ENCODE results near the gene BAIAP2L1.
A peak's percentile ranks its signal among the peaks of the same experiment; 100 is the strongest.

Gene BAIAP2L1

GRCh38 chr7:98288064-98288823, 112.6 kb downstream of the BAIAP2L1 start:
- Histone ChIP-seq H3K9me3 (ENCODE audit: control insufficient read depth, insufficient read depth, low read depth, low read length) (no peaks in the 10 kb centered on the region), H3K4me3 (ENCODE audit: low read depth, low read length) (no peak overlapping the region), H3K4me1 (ENCODE audit: control insufficient read depth, insufficient read depth, low read length) (no peaks in the 10 kb centered on the region), H3K27ac (ENCODE audit: extremely low read depth, low read depth, low read length) (no peak overlapping the region), H3K36me3 (ENCODE audit: control insufficient read depth in 2 of 2, insufficient read depth in 1 of 2, low read length in 2 of 2) (peaks cover 4 to 66% of the 10 kb centered on the region in 2 experiments)
- CTCF ChIA-PET: interaction anchor here (0.5 to 0.6 kb wide), 2 partner anchors 145 to 208 kb away, joined by 3 to 7 read pairs; no protein-coding TSS in a partner anchor
- POLR2A ChIA-PET: interaction anchor here (0.5 kb wide), 1 partner anchor 127 kb away, joined by 3 read pairs; no protein-coding TSS in a partner anchor
- no peak for TF ChIP-seq ZBTB10 (tag by site-specific recombination; IDR thresholded peaks at IDR 0.05)
- peak; percentile 95 for TF ChIP-seq ZNF239 (tag by site-specific recombination; IDR thresholded peaks at IDR 0.05)

- Histone ChIP-seq H3K27ac (ENCODE audit: extremely low read depth, low read depth, low read length) (peak overlapping the region; percentile 17; the same call in 1 of the 2 replicates), H3K36me3 (ENCODE audit: control insufficient read depth in 2 of 2, insufficient read depth in 1 of 2, low read length in 2 of 2) (peaks cover 4 to 62% of the 10 kb centered on the region in 2 experiments), H3K9me3 (ENCODE audit: control insufficient read depth, insufficient read depth, low read depth, low read length) (no peaks in the 10 kb centered on the region), H3K4me1 (ENCODE audit: control insufficient read depth, insufficient read depth, low read length) (peaks cover 6% of the 10 kb centered on the region), H3K4me3 (ENCODE audit: low read depth, low read length) (no peak overlapping the region)
- ChIA-PET POLR2A (no interaction called here), CTCF (interaction anchor here (0.5 to 0.6 kb wide), 2 partner anchors 8 to 145 kb away, joined by 3 to 7 read pairs; no protein-coding TSS in a partner anchor)
- TF ChIP-seq ZNF391 (tag by site-specific recombination; IDR thresholded peaks at IDR 0.05; ENCODE audit: borderline replicate concordance, low read depth) (no peak), YY2 (tag by site-specific recombination; IDR thresholded peaks at IDR 0.05) (no peak), EGR2 (tag by site-specific recombination; IDR thresholded peaks at IDR 0.05; ENCODE audit: low read depth) (peak; percentile 92), PRDM2 (tag by site-specific recombination; IDR thresholded peaks at IDR 0.05; ENCODE audit: borderline replicate concordance) (no peak), ZNF777 (tag by site-specific recombination; IDR thresholded peaks at IDR 0.05; ENCODE audit: borderline replicate concordance) (no peak), KLF1 (tag by site-specific recombination; IDR thresholded peaks at IDR 0.05) (peak; percentile 93), ZNF645 (tag by site-specific recombination; IDR thresholded peaks at IDR 0.05) (no peak), ZNF768 (tag by site-specific recombination; IDR thresholded peaks at IDR 0.05) (no peak), BCL11A (tag by site-specific recombination; IDR thresholded peaks at IDR 0.05; ENCODE audit: low read depth) (no peak), IKZF3 (tag by site-specific recombination; IDR thresholded peaks at IDR 0.05) (no peak), ZNF354C (tag by site-specific recombination; IDR thresholded peaks at IDR 0.05; ENCODE audit: borderline replicate concordance, low read depth) (no peak), KLF8 (tag by site-specific recombination; IDR thresholded peaks at IDR 0.05) (0 out of 2 replicates have a peak, but pooled peaks have one; percentile 28), ZNF830 (tag by site-specific recombination; IDR thresholded peaks at IDR 0.05; ENCODE audit: low read depth) (no peak), ZNF664 (tag by site-specific recombination; IDR thresholded peaks at IDR 0.05) (no peak), ZXDB (tag by site-specific recombination; IDR thresholded peaks at IDR 0.05) (no peak), ZNF10 (tag by site-specific recombination; IDR thresholded peaks at IDR 0.05) (no peak), ZSCAN16 (tag by site-specific recombination; IDR thresholded peaks at IDR 0.05) (no peak), MZF1 (tag by site-specific recombination; IDR thresholded peaks at IDR 0.05; ENCODE audit: borderline replicate concordance) (no peak), ZNF324 (tag by site-specific recombination; IDR thresholded peaks at IDR 0.05) (no peak), SP3 (tag by site-specific recombination; IDR thresholded peaks at IDR 0.05) (0 out of 2 replicates have a peak, but pooled peaks have one; percentile 36), ZNF121 (tag by site-specific recombination; IDR thresholded peaks at IDR 0.05) (no peak)
Observed at GRCh38 chr7:98287486-98287959, 113.4 kb downstream of the BAIAP2L1 start.
